EH (cell line): ENCODE measurements around the gene RUVBL2.

Source experiments
- DNase-seq: peaks from one replicate; pipeline ENCODE4 v3.0.0-alpha.2; 2015; ENCODE audit warnings: low read depth

RUVBL2 gene

DNA sequence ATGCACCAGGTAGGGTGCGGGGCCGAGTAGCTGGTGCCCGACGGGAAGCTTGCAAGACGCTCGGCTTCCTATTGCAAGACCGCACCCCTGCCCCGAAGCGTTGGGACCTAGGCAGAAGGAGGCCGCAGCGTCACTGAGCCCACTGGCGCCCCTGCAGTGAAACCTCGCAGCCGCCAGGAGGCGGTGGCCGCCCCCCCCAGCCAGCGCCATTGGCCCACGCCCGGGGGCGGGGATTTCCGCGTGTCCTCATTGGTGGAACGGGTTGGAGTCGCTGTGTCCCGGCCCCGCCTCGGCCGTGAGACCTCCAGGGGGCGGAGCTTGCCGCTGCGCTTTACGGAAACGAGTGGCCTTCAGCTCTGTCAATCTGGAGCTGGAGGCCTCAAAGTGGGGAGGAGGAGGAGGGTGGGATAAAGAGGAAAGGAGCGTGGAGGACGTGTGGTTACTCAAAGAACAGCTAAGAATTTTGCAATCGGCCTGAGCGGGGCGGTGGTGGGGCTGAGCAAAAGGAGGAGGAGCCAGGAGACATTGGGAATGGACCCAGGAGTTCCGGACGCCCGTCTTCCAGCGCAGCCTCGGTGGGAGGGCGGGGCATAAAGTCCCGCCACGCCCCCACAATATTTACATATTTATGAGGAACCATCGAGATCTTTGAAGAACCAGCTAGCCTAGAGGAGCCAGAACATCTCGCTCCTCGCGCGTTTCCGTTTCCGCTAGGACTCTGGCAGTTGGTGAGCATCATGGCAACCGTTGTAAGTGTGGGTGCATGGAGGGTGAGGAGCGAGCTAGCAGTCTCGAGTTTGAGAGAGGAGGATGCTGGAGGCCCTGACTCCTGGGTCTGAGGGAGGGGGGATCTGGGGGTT lies at the start of gene RUVBL2, which contains the start of gene GYS1:
RUVBL2 (plus strand) TSS at position 713 of the 860 bp plus-strand sequence; CDS start at position 738, 25 bp downstream.
GYS1 (minus strand) TSS at position 135 of the 860 bp plus-strand sequence. CDS start 197 bp downstream, outside the sequence.
- peak; percentile 100 for DNase-seq

DNA sequence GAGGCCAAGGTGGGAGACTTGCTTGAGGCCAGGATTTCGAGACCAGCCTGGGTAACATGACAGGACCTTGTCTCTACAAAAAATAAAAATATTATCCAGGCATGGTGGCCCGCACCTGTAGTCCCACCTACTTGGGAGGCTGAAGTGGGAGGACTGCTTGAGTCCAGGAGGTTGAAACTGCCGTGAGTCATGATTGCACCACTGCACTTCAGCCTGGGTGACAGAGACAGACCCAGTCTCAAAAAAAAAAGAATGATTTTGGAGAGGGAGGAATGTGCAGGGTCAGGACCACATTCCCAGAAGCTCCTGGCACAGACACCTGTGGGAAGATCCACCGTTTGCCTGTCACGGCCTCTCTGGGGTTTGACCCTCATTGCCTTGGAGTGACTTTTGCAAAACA lies 48.3 kb upstream of the RUVBL2 start:
- no peak for DNase-seq

DNA sequence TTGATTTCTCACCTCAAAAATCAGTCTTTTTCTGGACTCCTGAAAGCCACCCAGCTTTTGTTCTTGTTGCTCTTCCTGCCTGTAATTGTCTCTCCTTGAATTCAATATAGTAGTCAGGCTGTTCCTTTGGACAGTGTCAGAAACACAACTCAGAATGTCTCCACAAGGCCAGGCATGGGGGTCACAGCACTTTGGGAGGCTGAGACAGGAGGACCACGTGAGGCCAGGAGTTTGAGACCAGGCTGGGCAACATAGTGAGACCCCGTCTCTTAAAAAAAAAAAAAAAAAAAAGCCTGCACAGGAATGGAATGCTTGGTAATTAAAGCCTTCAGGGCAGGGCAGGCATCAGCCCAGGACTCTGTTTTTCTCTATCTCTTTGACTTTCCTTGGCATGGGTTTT lies 47.9 kb upstream of the RUVBL2 start:
- DNase-seq, result no peak

DNA sequence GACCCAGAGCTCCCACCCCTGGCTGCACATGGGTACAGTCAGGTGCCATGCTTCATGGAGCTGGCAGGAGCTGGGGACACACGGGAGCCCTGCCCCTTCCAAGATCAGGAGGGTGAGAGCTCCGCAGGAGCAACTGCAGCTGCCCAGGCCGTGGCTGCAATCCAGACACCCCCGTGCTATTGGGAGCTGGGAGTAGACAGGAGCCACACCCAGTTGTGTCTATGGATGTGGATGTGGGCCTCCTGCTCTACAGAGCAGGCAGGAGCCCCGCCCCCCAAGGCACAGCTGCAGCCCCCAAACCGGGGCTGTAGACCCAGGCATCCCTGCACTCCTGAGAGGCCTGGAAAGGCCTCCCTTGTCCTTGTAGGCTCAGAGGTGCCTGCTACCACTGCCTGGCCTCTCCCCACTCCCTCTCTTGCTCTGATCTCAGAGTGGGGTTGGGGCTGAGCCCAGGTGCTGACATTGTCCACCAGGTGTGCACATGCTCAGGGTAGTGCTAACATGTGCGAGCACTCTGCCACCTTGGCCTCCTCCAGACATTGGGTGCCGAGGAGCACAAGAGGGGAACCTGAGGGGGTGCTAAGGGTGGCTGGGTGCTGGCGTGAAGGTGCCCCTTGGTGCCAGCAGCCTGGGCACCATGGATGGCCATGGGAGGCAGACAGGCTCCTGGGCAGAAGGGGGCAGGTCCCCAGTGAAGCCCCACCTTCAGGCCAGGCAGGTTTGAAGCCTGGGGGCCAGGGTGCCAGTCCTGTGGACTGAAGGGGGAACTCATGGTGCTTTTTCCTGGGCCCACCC lies 47.0 kb upstream of the RUVBL2 start:
- DNase-seq, result no peak

DNA sequence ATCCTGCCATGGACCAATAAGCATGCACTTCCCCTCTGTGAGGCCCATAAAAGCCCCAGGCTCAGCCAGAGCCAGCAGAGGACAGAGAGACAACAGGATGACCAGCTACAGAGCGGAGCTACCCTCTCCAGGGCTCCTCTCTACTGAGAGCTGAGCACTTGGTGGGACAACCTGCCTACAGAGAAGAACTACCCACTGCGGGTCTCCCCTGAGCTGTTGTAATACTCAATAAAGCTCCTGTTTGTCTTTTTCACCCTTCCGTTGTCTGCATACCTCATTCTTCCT lies 46.5 kb upstream of the RUVBL2 start:
- no peak for DNase-seq

DNA sequence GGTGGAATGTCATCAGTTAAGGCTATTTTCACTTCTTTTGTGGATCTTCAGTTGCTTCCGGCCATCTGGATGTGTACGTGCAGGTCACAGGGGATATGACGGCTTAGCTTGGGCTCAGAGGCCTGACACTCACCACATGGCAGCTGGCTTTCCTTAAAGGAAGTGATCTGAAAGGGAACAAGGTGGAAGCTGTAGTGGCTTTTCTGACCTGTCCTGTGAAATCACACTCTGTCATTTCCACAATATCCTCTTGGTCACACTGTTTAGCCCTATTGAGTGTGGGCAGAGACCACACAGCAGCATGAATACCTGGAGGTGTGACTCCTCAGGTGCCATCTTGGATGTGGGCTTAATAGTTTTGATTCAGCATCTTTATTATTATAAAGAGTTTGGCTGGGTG lies 43.5 kb upstream of the RUVBL2 start:
- no peak for DNase-seq

DNA sequence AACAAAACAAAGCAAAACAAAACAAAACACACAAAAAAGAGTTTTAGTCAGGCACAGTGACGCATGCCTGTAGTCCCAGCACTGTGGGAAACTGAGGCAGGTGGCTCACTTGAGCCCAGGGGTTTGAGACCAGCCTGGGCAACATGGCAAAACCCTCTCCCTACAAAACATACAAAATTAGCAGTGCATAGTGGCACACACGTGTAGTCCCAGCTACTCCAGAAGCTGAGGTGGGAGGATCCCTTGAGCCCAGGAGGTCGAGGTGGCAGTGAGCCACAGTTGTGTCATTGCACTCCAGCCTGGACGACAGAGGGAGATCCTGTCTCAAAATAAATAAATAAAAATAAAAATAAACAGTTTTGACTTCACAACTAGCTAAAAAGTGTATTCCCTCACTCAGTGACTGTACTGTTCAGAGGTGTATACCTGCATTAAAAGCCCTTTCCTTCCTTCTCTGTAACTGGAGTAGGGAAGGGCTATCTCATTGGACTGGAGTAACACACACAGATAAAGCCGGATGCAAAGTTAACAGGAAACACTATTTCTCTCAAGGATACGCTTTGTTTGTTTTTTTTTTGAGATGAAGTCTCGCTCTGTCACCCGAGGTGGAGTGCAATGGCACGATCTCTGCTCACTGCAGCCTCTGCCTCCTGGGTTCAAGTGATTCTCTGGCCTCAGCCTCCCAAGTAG lies 42.7 kb upstream of the RUVBL2 start:
- no peak for DNase-seq

DNA sequence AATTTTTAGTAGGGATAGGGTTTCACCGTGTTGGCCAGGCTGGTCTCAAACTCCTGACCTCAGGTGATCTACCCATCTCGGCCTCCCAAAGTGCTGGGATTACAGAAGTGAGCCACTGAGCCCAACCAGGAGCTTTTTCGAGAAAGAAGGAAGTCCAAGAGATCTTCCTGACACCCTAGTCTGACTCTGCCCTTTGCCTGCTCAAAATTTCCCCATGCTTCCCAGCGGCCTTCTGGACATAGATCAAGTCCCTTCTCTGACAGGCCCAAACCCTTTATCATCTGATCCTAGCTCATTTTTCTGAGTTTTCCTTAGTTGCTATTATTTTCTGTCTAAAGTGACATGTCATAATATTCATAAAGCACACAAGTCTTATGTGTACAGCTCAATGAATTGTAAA lies 40.5 kb upstream of the RUVBL2 start:
- no peak for DNase-seq

DNA sequence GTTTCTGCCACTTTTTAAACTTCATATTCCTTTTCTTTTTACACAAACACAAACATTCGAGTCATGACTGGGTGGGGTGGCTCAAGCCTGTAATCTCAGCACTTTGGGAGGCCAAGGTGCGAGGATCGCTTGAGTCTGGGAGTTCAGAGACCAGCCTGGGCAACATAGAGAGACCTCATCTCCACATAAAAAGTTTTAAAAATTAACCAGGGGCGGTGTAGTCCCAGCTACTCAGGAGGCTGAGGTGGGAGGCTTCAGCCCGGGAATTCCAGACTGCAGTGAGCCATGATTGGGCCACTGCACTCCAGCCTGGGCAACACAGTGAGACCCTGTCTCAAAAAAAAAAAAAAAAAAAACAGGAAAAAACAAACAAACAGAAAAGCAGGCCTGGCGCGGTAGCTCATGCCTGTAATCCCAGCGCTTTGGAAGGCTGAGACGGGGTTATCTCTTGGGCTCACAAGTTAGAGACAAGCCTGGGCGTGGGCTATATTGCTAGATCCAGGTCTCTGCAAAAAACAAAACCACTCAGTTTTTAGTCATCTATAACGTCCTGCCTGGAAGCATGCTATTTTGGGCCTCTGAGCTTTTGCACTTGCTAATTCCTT lies 39.6 kb upstream of the RUVBL2 start:
- no peak for DNase-seq

DNA sequence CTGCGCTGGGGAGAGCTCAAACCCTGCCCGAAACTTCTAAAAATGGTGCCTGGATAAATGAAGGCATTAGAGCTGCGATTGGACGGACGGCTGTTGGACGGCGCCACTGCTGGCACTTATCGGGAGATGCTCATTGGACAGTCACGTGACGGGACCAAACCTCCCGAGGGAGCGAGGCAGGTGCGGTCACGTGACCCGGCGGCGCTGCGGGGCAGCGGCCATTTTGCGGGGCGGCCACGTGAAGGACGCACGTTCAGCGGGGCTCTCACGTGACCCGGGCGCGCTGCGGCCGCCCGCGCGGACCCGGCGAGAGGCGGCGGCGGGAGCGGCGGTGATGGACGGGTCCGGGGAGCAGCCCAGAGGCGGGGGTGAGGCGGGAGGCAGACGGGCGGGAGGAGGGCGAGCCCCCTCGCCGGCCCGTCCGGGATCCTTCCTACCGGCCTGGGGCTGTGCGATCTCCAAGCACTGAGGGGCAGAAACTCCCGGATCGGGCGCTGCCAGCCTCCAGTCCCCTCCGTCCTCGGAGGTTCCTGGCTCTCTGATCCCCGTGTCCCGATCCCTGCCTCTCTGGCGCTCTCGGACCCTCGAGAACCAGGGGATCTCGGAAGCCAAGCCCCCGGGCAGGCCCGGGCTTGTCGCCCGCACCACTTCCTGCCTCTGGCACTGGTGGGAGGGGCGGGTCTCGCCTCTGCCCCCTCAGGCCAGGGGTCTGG lies 38.9 kb upstream of the RUVBL2 start, which contains the start of gene BAX:
BAX (plus strand) TSS at position 281 of the 713 bp plus-strand sequence; CDS start at position 335, 54 bp downstream.
- peak; percentile 95 for DNase-seq

DNA sequence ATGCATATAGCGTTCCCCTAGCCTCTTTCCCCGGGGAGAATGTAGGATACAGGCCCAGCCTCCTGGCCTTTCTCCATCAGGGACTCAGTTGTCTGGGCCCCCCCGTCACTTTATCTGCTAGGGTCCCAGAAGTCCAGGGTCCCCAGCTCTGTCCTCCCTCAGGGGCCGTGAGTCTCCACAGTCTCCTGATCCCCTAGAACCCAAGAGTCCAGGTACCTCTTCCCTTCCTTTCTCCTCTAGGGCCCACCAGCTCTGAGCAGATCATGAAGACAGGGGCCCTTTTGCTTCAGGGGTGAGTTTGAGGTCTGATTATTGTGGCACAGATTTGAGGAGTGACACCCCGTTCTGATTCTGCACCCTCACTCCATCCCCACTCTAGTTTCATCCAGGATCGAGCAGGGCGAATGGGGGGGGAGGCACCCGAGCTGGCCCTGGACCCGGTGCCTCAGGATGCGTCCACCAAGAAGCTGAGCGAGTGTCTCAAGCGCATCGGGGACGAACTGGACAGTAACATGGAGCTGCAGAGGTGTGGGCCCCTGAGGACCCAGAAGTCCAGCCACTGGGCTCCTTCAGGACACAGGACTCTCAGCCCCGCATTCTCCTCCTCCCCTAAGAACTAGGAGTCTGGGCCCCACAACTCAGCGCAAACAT lies 38.3 kb upstream of the RUVBL2 start:
- DNase-seq, result no peak

DNA sequence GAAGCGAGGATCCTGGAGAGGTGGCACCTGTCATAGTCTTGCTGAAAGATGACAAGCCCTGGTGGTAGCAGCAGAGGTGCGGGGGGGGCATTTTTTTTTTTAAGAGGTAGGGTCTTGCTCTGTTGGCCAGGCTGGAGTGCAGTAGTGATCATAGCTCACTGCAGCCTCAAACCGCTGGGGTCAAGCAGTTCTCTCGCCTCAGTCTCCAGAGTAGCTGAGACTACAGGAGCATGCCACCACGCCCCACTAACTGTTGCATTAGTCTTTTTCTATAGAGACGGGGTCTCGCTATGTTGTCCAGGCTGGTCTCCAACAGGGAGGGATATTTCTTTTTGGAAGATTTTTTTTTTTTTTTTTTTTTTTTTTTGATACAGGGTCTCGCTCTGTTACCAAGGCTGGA lies 35.7 kb upstream of the RUVBL2 start:
- DNase-seq, result no peak

DNA sequence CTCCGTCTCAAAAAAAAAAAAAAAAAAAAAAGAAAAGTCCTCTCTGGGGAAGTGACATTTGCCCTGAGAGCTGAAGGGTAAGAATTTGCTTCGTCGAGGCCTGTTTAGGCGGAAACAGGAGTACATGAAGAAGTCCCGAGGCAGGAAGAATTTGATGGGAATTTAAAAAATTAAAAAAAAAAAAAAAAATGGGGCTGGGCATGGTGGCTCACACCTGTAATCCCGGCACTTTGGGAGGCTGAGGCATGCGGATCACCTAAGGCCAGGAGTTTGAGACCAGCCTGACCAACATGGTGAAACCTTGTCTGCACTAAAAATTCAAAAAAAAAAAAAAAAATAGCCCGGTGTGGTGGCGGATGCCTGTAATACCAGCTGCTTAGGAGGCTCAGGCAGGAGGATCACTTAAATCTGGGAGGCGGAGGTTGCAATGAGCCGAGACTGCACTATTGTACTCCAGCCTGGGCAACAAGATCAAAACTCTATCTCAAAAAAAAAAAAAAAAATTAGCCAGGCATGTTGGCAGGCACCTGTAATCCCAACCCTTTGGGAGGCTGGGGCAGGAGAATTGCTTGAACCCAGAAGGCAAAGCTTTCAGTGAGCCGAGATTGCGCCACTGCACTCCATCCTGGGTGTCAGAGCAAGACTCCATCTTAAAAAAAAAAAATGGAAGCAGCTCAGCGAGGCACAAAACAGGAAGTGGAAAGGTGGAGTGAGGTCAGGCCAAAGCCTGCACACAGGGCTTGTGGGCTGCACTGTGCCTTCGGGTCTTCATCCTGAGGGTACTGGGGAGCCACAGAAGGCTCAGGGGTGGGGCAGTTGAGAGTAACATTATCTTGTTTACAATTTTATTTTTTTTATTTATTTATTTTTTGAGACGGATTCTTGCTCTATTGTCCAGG lies 34.1 kb upstream of the RUVBL2 start:
- DNase-seq, result no peak

DNA sequence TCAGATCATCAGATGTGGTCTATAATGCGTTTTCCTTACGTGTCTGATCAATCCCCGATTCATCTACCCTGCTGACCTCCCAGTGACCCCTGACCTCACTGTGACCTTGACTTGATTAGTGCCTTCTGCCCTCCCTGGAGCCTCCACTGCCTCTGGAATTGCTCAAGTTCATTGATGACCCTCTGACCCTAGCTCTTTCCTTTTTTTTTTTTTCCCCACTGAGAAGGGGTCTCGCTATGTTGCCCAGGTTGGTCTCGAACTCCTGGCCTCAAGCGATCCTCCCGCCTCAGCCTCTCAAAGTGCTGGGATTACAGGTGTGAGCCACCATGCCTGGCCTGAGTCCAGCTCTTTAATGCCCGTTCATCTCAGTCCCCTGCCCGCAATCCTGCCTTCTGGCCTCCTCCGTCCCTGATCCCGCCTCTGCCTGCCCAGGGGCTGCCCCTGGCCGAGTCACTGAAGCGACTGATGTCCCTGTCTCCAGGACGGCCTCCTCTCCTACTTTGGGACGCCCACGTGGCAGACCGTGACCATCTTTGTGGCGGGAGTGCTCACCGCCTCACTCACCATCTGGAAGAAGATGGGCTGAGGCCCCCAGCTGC lies 32.5 kb upstream of the RUVBL2 start:
- no peak for DNase-seq

DNA sequence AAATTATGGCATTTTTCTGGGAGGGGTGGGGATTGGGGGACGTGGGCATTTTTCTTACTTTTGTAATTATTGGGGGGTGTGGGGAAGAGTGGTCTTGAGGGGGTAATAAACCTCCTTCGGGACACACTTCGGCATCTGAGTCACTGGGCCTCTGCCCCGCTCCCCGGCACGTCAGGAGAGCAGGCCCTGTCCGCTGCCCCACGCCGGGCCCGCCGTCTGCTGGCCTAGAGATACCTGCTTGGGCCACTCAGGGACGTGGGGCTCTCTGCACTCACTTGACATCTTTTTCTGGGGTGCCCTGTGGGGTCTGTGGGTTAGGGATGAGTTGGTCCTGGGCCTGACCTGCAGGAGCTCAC lies 32.0 kb upstream of the RUVBL2 start:
- no peak for DNase-seq

DNA sequence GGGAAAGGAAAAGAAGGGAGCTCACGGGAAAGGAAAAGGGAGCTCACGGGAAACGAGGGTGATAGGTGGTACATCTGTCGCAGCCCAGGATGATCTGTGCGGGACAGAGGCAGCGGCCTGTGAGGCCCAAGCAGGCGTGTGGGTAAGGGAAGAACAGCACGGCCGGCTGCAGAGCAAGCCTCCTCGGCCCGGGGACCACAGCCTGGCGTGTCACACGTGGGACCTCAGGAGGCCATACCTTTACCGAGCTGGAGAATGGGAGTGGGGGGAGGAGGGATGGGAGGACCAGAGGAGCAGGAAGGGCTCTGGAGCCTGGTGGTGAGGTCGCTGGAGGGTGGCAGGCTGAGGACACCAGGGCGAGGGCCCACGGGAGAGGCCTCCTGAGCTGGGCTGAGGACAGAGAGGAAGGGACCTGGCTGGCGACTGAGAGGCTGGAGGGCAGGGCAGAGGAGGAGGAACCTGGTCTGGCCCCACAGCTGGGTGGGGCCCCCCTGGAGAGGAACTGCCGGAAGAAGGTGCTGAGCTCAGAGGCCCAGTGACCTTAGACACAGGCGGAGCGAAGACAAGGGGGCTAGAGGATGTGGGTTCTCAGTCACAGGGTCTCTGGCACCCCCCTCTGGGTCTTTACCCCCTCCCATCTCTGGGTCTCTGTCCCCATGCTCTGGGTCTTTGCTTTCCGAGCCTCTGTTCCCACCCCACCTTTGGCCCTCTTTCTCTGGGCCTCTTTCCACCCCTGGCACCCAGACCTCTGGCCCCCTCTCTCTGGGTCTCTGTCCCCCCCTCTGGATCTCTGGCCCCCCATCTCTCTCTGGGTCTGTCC lies 31.4 kb upstream of the RUVBL2 start:
- peak; percentile 54 for DNase-seq

DNA sequence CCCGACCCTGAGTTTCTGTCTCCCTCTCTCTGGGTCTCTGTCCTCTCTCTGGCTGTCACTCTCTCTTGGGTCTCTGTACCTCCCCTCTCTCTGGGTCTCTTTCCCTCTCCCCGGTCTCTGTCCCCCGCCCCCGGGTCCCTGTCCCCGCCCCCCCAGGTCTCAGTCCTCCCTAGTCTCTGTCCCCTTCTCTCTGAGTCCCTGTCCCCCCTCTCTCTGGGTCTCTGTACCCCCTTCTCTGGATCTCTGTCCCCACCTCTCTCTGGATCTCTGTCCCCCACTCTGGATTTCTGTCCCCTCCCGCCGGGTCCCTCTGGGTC lies 30.9 kb upstream of the RUVBL2 start:
- no peak for DNase-seq

DNA sequence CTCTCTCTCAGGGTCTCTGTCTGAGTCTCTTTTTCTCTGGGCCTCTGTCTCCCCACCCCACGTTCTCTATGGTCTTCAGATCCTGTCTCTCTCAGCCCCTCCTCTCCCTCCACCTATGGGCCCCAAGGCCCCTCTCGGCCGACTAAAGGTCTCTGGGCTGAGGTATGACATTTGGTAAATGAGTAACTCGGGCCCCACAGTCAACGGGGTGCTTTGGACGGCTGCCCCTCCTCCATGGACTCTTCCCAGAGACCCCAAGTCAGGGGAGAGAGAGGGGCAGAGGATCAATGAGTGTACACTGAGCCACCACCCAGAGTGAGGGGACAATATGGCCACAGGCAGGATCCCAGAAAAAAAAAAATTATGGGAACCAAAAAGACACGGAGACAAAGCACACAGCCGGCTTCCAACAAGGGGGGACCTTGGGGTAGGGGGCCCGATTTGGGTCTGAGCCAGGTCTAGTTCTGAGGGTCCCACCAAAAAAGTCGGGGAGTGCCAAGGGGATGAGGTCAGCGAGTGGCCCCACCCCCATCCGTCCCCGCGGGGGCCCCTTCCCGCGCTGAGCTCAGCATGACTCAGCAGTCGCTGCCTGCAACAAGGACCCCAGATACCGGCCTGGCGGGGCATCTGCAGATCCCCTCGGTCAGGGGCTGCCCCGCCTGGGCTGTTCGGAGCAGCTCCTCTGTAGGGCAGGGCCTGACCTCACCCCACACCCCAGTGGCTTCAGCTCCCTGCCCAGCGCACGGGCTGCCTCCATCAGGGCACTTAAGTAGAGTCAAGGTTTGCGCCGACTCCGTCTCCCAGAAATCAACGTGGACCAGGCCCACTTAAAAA lies 30.1 kb upstream of the RUVBL2 start:
- DNase-seq, result peak; percentile 79
